SIG-M5 (cell line): ENCODE measurements around the gene TLR9.

ENCODE experiments used
- DNase-seq: peaks from one replicate; lab custom pipeline; 2025; lab: John Stamatoyannopoulos, UW

Gene TLR9

DNA sequence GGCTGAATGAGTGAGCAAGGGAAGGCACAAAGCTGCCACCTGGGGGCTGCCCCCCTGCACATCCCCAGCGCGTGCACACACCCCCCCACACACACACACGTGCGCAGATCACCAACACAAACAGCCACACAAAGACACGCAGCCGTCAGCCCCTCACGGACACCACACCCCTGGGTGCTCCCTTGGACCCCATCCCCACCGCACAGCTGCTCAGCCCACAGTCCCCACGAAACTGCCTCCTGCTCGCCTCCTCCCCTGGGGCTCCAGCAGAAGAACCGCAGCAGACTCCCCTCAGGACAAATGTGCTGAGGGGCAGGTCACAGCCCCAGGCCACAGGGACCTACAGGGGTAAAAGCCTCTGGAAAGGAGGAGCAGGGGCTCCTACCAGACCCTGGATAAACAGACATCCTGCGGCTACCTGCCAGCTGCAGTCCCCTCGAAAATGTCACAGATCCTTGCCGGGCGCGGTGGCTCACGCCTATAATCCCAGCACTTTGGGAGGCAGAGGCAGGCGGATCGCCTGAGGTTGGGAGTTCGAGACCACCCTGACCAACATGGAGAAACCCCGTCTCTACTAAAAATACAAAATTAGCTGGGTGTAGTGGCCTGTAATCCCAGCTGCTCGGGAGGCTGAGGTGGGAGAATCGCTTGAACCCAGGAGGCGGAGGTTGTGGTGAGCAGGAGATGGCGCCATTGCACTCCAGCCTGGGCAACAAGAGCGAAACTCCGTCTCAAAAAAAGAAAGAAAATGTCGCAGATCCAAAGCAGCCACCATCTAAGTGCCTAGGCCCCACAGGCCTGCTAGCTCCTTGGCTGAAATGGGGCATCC lies 7.0 kb upstream of the TLR9 start:
- DNase-seq, result no peak

DNA sequence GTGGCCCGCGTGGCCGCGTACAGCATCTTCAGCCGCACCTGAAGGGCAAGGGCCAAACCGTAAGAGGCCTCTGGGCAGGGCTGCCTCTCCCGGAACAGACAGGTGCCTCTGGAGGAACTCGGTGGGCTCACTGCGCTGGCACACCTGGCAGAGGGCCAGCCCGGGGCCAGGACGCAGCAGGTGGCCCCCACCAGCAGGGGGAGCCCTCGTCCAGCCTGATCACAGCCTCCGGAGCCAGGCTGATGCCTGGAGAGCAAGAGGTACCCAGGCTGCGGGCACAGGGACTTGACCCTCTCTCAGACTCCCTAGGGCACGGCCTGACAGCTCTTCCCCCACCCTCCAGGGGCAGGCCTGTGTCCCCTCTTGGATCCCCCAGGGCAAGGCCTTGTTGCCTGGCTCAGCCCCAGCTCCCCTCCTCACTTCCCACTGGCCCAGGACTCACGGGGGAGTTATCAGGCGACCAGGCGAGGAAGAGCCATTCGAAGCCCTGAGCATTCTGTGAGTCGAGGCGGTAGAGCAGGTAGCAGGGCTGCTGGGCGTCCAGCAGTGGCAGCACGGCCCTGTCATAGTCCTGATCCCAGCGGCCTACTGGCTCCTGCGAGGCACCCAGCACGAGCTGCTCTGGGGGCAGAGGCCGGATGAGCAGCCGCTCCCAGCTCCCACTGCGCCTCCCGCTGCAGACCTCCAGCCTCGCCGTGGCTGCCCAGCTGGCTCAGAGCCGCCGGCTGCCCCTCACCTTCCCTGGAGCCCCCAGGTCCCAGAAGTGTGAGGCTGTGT lies 6.2 kb upstream of the TLR9 start:
- no peak for DNase-seq

GRCh38 chr3:52230889-52231499 lies 5.5 kb upstream of the TLR9 start:
- no peak for DNase-seq

DNA sequence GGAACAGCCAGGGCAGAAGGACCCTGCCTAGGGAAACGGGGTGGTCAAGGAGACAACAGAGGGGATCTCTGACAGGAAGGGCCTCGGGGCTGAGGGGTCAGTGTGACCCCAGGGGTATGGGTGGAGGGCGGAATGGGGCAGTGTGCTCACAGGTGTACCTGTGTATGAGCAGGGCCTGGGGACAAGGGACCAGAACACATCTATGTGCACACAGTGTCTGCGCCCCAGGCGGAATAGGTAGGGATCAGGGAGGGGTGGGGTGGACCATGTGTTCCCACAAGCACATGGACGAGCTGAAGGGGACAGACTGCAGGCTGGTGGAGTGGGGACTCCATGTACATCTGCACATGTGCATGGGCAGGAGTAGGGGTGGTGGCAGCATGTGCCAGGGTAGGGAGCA lies 5.0 kb upstream of the TLR9 start:
- DNase-seq, result no peak

GRCh38 chr3:52229656-52230055 lies 4.2 kb upstream of the TLR9 start:
- DNase-seq, result no peak

GRCh38 chr3:52228751-52229291 lies 3.4 kb upstream of the TLR9 start:
- no peak for DNase-seq

- DNase-seq, result no peak
These were observed 2.8 kb upstream of the TLR9 start for GRCh38 chr3:52228266-52228665.

DNA sequence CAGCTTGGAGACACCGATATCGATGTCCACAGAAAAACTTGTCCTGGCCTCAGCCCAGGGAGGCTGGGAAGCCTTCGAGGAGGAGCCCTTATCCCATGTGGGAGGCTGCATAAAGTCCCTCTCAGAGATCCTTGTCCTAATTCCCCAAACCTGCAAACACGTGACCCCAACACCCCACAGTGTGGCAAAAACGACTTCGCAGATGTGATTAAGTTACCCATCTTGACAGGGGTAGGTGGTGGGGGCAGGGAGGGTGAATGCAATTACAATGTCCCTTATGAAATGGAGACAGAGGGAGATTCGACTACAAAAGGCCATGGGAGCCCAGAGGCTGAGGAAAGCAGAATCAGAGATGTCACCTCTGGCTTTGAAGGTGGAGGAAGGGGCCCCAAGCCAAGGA lies 2.3 kb upstream of the TLR9 start:
- DNase-seq, result no peak

DNA sequence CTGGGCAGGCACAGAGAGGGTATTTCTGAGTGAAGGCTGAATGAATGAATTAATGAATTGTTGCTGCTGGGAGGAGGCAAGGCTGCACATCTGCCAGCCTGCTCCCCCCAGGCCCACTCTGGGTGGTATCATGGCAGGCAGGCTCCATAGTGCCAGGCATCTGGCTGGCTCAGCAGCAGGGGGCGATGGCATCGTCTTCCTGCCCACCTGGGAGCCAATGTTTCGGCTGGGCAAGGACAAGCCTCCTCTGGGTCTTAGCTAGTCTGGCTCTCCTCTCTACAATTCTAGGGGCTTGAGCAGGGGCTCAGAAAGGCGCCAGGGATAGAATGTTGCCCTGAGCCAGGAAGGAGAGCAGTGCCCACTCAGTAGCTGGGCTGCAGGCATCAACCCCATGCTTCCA lies 1.7 kb upstream of the TLR9 start:
- DNase-seq, result no peak

- no peak for DNase-seq
These were observed 878 bp upstream of the TLR9 start for GRCh38 chr3:52226229-52226817.

- DNase-seq, result no peak
These were observed 1.7 kb downstream of the TLR9 start for GRCh38 chr3:52223449-52224408.

GRCh38 chr3:52222319-52223221 lies 2.9 kb downstream of the TLR9 start:
- no peak for DNase-seq

GRCh38 chr3:52221563-52222318 lies 3.7 kb downstream of the TLR9 start:
- DNase-seq, result no peak

DNA sequence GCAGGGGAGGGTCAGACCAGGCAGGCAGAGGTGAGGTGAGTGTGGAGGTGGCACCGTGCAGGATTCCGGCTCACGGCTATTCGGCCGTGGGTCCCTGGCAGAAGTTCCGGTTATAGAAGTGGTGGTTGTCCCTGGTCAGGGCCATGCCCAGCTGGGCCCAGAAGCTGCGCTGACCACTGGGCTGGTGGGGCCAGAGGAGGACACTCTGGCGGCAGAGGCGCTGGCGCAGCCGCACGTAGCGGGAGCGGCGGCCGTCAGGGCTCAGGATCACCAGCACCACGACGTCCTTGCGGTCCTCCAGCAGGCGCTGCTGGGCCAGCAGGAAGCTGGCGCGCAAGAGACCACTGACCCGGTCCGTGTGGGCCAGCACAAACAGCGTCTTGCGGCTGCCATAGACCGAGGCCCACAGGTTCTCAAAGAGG lies 4.3 kb downstream of the TLR9 start:
- no peak for DNase-seq

GRCh38 chr3:52220380-52221026 lies 4.9 kb downstream of the TLR9 start:
- DNase-seq, result no peak

DNA sequence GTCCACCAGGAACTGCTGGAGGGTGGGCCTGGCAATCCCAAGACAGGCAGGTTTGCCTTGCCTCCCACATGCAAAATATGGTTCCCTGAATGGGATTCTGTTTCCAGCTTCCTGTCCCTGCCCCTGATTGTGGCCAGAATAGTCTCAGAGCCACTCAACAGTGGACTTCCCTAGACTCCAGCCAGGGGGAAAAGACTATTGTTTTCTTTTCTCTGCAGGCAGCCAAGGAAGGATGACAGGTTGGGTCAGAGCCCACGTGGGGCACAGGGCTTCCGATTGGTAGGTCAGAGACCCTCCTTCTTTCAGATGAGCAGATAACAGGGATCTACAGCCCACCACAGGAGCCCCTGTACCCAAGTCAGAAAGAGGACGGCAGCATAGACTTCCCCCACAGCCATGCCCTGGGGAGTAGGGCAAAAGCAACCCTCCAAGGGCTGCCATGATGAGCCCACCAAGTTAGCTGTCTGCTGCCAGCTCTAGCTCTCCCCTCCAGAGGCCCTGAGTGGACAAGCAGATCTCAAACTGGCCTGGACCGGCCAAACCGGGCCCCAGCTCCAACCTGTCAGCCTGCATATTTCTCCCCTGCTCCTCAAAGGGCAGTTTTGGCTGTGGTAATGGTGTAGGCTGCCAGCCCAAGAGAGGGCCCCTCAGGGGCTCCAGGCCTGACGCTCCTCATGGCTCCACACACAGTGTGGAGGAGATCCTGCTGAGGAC lies 6.4 kb downstream of the TLR9 start:
- DNase-seq, result no peak

DNA sequence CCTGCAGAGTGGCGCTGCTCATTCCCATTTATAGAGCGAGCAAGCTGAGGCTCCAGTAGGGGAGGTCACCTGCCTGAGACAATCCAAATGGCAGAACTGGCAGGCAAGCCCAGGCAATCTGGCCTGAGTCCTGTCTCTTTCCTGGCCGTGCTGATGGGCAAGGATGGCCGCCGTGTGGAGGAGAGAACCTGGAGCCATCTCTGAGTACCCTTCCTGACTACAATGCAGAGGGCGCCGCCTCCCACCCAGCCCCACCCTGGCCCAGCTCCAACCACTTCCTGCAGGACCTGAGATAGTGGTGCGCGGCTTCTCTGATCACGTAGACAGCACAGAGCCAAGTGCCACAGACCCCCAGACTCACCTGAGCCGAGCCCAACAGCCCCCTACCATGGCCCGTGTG lies 7.0 kb downstream of the TLR9 start:
- DNase-seq, result no peak

DNA sequence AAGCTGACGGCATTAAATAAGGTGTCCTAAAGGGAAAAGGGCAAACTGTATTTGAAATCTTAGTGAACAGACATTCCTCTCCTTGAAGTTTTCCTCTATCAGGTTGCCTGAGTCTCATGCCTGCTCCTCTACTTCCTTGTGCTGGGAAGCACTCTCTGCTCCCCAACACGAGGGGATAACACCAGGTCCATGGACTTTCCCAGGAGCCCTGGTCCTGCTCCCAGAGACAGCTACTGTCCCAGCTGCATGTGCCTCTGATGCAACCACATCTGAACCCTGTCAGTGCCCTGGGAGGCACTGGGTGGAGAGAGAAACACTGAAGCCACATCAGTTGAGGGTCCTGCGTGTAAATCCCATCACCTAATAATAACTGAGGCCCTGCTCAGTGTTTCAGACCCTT lies 7.4 kb downstream of the TLR9 start:
- no peak for DNase-seq
